ENCODE results near the gene OBP2A.

Gene OBP2A

DNA sequence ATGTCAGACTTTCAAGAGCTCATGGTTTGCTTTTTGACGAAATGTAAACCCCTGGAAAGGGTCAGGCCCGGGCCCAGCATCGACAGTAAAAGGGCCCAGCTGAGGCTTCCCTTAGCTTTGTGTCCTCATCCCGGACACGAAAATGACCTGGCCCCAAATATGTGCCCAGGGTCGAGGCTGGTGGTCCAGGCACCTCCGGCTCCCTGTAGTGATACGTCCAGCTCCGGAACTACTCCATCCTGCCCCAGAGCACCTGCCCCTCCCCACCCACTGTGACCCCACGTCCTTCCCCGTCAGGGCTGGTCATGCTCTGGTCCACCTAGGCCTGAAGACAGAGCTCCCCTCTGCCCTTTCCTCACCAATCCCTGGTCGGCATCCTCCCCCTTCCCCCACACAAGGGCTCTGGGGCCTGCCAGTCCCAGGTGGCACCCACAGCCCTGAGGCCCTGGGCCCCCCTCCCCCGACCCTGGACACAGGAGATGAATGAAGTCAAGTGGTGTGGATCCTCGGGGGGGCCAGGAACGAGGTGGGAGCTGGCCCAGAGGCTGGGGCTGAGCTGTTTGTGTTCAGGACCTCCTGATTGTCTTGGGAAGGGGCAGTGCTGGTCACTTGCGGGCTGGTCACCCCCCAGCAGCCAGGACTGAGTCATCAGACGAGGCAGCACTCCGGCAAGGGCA lies 6.2 kb downstream of the OBP2A start:
- DNase-seq (ENCODE audit: low read depth, low spot score): no peak

DNA sequence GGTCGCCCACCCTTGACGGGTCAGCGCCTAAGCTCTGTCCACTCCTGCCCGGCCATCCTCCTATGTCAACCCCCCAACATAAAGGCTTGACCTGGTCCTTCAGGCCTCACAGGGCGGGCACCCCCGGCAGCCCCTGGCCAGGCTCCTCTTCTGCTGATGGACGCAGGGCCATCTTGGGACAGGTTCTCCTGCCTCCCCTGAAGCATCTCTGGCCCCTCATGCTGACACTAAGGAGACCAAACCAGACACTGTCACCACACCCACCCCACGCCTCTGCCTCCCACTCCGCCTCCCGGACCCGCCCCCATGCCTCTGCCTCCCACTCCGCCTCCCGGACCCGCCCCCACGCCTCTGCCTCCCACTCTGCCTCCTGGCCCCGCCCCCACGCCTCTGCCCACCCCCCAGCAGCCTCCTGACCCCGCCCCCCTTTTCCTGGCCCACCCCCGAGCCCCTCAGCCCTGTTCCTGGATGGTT lies 6.8 kb downstream of the OBP2A start:
- no peak for DNase-seq (ENCODE audit: low read depth, low spot score)

DNA sequence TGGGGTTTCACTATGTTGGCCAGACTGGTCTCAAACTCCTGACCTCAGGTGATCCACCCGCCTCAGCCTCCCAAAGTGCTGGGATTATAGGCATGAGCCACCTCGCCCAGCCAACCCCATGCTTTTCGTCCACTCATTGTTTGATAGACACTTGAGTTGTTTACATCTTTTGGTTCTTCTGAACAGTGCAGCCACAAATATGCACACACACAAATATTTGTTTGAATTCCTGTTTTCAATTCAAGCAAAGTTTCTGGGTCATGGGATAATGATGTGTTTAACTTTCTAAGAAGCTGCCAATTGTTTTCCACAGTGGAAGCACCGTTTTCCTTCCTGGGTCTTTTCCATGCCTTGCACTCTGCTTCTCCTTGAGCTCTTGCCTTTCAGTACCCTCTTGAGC lies 8.8 kb downstream of the OBP2A start:
- DNase-seq (ENCODE audit: low read depth, low spot score): no peak

DNA sequence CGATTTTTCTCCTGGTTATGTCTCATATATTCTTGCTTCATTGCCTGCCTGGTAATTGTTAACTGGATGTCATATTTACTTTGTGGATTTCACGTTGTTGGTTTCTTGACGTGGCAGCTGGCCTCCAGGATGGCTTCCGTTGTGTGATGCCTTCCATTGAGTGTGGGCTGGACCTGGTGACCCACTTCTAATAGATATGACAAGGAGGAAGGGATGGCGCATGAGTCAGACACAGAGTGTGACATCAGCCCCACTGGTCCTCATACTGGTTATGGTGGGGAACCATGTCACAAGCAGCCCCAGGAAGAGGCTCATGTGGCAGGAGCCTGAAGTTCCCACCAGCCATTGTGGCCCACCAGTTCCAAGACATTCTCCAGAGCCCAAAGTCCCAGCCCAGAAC lies 9.3 kb downstream of the OBP2A start:
- DNase-seq (ENCODE audit: low read depth, low spot score): no peak

DNA sequence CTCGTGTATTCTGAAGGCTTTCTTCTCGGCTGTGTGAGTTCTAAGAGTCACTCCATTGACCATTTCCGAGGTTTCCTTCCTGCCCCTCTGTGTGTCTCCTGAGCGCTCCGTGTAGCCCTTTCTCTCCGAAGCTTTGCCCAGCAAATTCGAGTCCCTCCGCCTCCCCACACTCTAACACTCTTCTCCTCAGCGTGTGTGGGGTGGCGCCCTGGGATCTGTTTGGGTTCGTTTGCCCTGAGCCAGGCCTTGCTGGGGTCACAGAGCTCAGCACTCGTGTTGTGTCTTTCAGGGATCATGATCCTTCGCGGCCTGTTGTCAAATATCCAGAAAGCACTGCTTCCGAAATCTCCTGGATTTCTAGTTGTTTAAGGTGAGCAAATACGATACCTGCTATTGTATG lies 10.0 kb downstream of the OBP2A start:
- DNase-seq (ENCODE audit: low read depth, low spot score): no peak

DNA sequence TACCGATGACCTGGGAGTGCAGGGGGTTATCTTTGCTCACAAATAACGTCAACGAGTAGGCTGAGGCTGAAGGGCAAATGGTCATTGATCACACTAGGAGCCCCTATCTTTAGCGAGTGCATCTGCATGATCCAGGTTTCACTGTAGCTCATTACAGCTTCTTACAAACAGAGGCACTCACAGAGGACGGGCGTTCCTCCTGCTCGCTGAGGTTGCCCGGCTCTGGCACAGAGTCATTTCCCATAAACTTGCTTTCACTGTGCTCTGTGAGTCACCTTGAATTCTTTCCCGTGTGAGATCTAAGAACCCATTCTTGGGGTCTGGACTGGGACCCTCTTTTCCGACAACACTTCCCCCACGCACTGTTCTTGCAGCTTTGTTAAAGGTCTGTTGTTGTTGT lies 13.7 kb downstream of the OBP2A start:
- DNase-seq (ENCODE audit: low read depth, low spot score): no peak

DNA sequence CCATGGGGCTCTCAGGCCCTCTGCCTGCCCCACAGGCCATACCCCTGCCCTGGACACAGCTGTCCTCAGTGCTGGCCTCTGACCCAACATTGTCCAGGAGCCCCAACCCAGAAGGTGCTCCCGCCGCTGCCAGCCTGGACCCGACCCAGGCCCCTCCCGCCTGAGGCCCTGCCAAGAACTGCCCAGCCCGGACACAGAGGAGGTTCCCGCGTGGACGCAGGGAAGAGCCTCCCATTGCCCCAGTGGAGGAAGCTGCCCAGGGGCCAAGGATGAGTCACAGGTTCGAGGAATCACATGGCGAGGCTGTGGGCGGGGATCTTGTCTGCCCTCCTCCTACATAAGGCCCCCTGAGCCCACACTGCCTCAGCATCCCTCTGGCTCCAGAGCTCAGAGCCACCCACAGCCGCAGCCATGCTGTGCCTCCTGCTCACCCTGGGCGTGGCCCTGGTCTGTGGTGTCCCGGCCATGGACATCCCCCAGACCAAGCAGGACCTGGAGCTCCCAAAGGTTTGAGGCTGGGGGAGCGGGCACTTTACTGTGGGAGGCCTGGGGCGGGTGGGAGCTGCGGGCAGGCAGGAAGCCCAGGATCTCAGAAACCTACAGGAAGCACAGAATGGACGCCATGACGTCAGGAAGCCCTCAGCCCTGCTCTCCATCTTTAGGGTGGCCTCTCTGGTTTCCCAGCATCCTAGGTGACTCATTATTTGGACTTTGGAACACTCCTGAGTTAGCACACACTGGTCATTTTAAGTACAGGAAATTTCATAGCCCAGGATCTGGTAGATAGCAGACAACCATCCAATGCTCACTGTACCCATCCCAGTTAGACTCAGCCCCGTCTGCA lies 15.7 kb downstream of the OBP2A start, which contains the start of gene PAEP:
Gene PAEP, plus strand, starts transcription at position 366 of the 844 bp plus-strand sequence.
- DNase-seq (ENCODE audit: low read depth, low spot score): no peak

DNA sequence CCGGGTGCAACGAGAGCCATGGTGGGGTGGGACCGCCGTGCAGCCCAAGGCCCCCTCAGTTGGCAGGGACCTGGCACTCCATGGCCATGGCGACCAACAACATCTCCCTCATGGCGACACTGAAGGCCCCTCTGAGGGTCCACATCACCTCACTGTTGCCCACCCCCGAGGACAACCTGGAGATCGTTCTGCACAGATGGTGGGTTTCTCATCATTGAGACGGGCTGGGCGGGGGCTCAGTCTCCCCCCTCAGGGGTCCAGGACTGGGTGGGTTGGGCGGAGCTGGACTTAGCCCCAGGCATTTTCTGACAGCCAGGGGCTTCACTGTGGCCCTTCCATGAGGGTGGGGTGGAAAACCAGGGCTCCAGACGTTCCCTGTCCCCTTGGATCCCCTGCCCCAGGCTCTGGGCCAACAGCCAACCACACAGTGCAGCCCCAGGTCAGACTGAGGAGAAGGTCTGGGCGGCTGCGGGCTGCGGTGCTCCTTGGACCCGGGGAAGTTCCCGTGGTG lies 16.4 kb downstream of the OBP2A start:
- DNase-seq (ENCODE audit: low read depth, low spot score): no peak

DNA sequence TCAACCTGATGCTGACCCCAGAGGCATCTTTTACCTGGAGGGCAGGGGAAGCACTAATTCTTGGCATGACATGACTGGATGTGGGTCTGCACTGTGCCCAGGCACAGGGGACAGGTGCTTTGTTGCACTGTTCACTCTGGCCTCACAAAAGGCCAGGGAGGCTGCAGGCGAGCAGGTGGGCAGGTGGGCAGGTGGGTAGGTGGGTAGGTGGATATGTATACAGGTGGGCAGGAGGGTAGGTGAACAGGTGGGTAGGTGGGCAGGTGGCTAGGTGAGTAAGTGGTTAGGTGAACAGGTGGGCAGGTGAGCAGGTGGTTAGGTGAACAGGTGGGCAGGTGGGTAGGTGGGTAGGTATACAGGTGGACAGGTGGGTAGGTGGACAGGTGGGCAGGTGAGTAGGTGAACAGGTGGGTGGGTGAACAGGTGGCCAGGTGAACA lies 17.1 kb downstream of the OBP2A start:
- DNase-seq (ENCODE audit: low read depth, low spot score): no peak

DNA sequence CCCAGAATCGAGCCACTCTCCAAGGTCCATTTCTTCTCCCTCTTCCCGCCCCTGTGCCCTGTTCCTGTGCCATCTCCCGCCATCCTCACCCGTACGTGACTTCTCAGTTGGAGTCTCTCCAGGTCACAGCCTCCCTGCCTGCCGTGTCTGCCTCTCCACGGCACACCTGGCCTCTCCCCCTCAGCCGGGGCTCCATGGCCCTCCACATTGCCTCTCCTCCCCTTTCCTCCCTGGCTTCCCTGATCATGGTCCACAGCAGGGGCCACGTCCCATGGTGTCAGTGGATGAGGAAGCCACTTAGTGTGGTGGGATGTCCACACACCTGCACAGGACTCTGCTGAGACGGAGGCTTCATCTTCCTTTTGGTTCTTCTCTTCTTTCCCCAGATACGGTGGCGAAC lies 17.9 kb downstream of the OBP2A start:
- no peak for DNase-seq (ENCODE audit: low read depth, low spot score)

DNA sequence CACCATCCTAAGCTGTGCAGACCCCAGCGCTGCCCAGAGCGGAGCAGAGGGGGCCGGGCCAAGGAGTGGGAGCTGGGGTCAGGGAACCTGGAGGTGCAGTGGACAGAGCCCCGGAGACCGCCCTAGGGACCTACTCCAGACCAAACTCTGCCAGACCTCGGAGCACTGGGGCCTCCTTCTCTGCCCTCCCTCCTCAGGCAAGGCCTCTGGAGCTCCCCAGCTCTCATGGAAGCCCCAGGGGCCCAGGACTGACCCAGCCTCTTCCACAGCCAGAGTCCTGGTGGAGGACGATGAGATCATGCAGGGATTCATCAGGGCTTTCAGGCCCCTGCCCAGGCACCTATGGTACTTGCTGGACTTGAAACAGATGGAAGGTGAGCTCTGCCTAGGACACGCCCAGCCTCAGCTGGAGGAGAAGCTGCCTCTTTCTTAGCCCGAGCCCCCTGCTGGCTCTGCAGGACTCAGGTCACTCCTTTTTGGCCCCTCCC lies 19.3 kb downstream of the OBP2A start:
- no peak for DNase-seq (ENCODE audit: low read depth, low spot score)

DNA sequence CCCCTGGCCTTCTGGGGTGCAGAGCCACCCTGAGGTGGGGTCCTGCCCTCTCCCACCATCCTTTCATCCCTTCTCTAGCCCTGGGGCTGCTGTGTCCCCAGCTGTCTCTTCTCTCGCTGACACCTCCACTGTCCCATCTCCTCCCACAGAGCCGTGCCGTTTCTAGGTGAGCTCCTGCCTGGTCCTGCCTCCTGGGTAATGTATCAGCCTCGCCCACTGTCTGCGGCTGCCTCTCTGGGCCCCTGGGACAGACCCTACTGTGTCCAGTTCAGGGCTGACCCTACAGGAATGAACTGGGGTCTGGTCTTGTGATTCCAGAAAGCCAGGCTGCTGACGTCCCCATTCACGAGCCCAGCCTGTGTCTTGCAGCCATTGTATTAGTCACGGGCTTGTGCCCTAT lies 19.7 kb downstream of the OBP2A start:
- DNase-seq (ENCODE audit: low read depth, low spot score): no peak

DNA sequence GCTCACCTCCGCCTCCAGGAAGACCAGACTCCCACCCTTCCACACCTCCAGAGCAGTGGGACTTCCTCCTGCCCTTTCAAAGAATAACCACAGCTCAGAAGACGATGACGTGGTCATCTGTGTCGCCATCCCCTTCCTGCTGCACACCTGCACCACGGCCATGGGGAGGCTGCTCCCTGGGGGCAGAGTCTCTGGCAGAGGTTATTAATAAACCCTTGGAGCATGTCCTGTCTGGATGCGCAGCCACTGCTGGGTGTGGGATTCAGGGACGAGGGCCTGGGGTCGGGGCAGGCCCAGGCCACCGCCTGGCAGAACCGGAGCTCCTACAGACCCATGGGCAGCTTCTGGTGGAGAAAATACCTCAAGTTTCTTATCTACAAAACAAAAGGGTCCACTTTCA lies 20.6 kb downstream of the OBP2A start:
- no peak for DNase-seq (ENCODE audit: low read depth, low spot score)

DNA sequence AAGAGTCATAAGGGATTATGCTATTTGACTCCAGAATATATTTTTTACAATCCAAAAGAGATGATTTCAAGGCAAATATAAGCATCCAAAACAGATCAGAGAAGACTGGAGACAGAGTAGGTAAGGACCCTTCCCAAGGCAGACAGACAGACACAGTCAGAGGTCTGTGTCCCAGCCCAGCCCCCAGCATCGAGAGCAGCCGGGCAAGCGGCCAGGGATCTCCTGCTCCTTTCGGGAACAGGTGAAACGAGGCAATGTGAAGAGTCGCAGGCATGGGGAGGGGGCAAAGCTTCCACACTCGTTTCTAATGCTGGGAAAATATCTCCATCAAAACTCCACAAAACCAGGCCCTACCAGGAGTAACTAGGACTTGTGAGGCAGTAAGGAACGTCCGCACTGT lies 21.4 kb downstream of the OBP2A start:
- DNase-seq (ENCODE audit: low read depth, low spot score): no peak

DNA sequence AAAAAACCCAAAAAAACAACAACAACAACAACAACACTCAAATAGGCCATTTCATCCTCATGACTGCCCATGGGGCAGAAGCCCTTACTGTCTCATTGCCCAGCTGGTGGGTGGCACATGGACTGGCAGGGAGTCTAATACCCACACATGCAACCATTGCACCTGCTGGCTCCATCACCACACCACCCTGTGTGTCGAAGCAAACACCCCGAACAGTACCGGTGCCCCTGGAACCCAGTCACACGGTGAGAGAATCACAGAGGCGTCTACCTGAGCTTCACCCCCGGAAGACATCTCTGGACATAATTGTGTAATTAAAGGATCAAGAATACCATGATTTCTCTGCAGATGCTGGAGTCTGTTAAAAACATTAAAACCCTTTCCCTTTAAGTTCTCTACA lies 22.1 kb downstream of the OBP2A start:
- no peak for DNase-seq (ENCODE audit: low read depth, low spot score)

DNA sequence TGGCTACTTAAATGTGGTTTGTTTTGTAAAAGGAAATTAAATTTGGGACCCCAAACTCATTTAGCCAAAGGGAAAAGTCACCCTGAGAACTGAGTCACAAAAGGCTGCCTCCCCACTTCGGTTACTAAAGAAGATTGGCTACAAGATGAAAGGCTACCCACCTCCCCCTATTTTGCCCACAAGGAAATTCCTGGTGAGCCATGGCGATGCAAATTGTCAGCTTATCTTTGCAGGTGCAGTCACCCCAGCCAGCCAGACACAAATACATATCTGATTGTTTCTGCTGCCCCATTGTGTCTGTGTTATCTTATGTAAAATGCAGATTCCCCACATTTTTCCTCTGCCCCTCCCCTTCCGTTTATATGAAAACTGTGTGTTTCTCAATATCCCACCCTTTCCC lies 24.5 kb downstream of the OBP2A start:
- no peak for DNase-seq (ENCODE audit: low read depth, low spot score)

DNA sequence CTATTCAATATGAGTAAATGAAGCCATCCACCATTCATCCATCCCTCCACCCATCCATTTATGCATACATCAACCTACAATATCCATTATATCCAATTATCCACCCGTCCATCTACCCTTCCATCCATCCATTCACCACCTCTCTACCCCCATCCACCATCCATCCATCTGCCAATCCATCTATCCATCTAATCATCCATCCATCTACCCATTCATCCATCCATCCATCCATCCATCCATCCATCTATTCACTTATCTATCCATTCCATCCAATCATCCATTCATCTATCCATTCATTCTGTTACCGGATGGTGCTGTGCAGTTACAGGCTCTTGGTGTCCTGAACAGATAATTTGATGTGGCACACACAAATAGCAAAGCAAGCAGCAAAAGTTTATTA lies 26.3 kb downstream of the OBP2A start:
- no peak for DNase-seq (ENCODE audit: low read depth, low spot score)

DNA sequence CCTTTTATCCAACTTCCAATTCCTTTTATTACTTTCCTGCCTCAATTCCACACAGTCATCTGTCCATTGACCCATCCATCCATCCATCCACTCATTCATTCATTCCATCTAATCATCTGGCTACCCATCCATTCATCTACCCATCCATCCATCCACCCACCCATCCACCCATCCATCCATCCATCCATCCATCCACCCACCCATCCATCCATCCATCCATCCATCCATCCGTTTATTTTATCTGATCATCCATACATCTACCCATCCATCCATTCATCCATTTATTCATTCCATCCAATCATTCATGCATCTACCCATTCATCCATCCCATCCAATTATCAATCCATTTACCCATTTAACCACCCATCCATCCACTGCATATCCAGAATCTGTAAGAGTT lies 27.2 kb downstream of the OBP2A start:
- DNase-seq (ENCODE audit: low read depth, low spot score): no peak

DNA sequence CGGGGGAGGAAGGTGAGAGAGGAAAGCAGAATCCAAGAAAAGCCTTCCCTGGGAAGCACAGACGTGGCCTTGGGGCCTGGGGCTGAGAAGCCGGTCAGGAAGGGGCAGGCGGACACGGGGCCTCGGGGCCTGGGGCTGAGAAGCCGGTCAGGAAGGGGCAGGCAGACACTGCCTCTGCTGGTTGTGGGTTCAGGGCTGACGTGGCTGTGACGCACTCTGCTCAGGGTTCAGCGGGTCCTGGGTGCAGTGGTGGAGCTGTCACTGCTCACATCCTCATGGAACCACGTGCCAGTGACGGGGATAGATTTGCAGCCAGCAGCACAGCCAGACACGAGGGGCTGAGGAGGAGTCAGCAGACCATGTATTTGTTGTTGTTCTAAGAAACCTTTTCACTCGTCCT lies 28.4 kb downstream of the OBP2A start:
- DNase-seq (ENCODE audit: low read depth, low spot score): no peak

DNA sequence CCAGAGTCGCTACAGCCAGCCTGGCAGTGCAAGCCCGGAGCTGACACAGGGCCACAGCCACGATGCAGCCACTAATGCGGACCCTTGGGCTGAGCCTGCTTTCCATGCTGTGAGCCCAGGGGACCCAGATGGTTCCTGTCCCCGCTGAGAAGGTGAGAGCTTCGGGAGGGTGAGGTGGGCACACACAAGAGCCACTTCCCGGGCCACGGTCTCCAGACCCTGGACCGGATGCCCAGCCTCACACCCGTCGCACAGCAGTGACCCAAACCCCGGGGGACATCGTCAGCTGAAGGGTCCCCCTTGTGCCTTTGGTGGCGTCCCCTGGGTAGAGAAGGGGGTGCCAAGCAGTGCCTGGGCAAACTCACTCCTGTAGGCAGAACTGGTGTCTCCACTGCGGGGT lies 29.0 kb downstream of the OBP2A start:
- no peak for DNase-seq (ENCODE audit: low read depth, low spot score)

DNA sequence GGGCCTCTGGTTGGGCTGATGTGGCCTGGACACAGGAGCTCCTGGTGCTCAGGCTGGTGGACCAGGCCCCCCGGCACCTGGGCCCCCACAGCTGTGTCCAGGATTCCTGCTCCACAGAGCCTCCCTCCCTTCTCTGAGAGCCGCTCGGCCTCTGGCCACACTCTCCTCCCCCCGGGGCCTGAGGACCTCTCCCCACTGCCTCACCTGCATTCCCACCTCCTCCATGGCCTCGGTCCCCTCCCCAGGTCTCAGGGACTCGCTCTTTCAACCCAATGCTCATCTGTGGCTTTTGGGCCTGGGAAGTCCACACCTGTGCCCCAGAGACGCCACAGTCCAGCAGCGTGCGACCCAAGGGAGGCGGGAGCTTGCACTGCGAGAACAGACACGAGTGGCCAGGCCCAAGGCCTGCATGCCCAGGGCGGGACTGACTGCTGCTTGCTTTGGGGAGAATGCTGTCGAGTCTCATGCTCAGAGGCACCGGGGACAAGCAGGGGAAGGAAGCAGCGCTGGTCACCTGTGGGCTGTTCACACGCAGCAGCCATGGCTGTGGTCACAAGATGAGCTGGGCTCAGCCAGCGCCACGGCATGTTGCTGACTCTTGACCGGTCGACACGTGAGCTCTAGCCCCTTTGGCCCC lies 30.2 kb downstream of the OBP2A start:
- no peak for DNase-seq (ENCODE audit: low read depth, low spot score)

DNA sequence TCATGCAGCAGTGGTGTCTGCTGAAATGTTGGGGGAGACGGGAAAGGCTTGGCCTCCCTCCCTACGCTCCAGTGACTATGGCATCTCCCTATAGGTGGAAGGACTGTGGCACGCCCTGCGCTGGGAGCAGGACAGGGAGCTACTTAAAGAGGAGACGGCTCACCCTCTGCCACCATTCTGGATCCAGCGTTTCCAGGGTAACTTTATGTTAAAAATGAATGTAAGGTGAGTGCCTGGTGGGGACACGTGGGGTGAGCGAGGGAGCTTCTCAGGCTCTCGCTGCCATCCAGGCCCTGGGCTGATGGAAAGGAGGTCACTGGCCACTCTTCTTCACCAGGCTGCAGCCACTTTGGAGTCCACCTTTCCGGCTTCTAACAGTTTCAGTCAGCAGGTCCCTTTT lies 31.3 kb downstream of the OBP2A start:
- DNase-seq (ENCODE audit: low read depth, low spot score): no peak
